SU-DHL-6 (cell line): ENCODE measurements around the gene PPP1R7.

Experiments used
- H2AFZ ChIP-seq: fragments of 200-600 bp; sonication (generic); 2 replicates; pipeline ENCODE4 v1.6.1; 2014; ENCODE audit warnings: low read depth, mild to moderate bottlenecking, moderate library complexity, mixed read lengths, antibody characterized with exemption, low read length; ENCODE audit not compliant: severe bottlenecking
- H3F3A ChIP-seq: fragments of 200-600 bp; shearing (Covaris generic); 2 replicates; pipeline ENCODE4 v1.6.0; 2016; ENCODE audit warnings: antibody characterized with exemption, mild to moderate bottlenecking; ENCODE audit not compliant: insufficient read depth
- H3K27ac ChIP-seq: fragments of 200-600 bp; sonication (generic); 2 replicates; pipeline ENCODE4 v1.5.1; 2016; ENCODE audit warnings: low read depth, mild to moderate bottlenecking, low read length, moderate library complexity, mixed read lengths
- H3K27me3 ChIP-seq: fragments of 200-600 bp; sonication (generic), shearing (Covaris generic); 2 replicates; pipeline ENCODE4 v1.6.0; 2014; ENCODE audit warnings: mild to moderate bottlenecking, low read length
- H3K36me3 ChIP-seq: fragments of 200-600 bp; sonication (generic); 2 replicates; pipeline ENCODE4 v1.6.1; 2014; ENCODE audit warnings: mild to moderate bottlenecking, low read length, mixed read lengths
- H3K4me2 ChIP-seq: fragments of 300-600, 200-600 bp; shearing (Covaris generic), sonication (generic); 2 replicates; pipeline ENCODE4 v1.6.0; 2014; ENCODE audit warnings: low read length, low read depth, mild to moderate bottlenecking; ENCODE audit not compliant: poor library complexity, severe bottlenecking
- H3K4me3 ChIP-seq: fragments of 200-600 bp; sonication (generic); 2 replicates; pipeline ENCODE4 v1.5.1; 2014; ENCODE audit warnings: antibody characterized with exemption, low read length, mild to moderate bottlenecking, mixed read lengths; ENCODE audit not compliant: insufficient read depth, poor library complexity, severe bottlenecking
- H3K79me2 ChIP-seq: fragments of 200-600 bp; sonication (generic); 2 replicates; pipeline ENCODE4 v1.6.1; 2014; ENCODE audit warnings: mild to moderate bottlenecking, low read length, moderate library complexity; ENCODE audit not compliant: insufficient read depth
- H3K9ac ChIP-seq: fragments of 200-600 bp; sonication (generic); 2 replicates; pipeline ENCODE4 v1.7.0; 2014; ENCODE audit warnings: mild to moderate bottlenecking, low read length
- H3K9me2 ChIP-seq: fragments of 200-600 bp; sonication (generic); replicated peaks from 2 replicates; pipeline ENCODE4 v1.6.1; 2014; ENCODE audit warnings: low read length; ENCODE audit not compliant: insufficient read depth
- H3K9me3 ChIP-seq: fragments of 200-600 bp; sonication (generic); 2 replicates; pipeline ENCODE4 v1.6.1; 2014; ENCODE audit warnings: low read length, mixed read lengths; ENCODE audit not compliant: insufficient read depth
- H4K20me1 ChIP-seq: fragments of 200-600 bp; sonication (generic); 2 replicates; pipeline ENCODE4 v1.6.1; 2014; ENCODE audit warnings: low read depth, mild to moderate bottlenecking, antibody characterized with exemption, low read length, moderate library complexity, mixed read lengths
- EZH2phosphoT487 ChIP-seq: fragments of 200-600 bp; sonication (generic), shearing (Covaris generic); conservative IDR thresholded peaks from 2 replicates; pipeline ENCODE4 v1.6.1; 2018; ENCODE audit warnings: mild to moderate bottlenecking, antibody characterized with exemption, low read length, moderate library complexity, mixed read lengths
- TF ChIP-seq, protein P1 (sequence below): fragments of 200-600 bp; sonication (generic); IDR thresholded peaks from one replicate; pipeline ENCODE4 v1.5.1; 2017; ENCODE audit warnings: antibody characterized with exemption, mild to moderate bottlenecking, low read length, moderate library complexity; ENCODE audit not compliant: insufficient read depth, poor library complexity, severe bottlenecking

PPP1R7 gene

DNA sequence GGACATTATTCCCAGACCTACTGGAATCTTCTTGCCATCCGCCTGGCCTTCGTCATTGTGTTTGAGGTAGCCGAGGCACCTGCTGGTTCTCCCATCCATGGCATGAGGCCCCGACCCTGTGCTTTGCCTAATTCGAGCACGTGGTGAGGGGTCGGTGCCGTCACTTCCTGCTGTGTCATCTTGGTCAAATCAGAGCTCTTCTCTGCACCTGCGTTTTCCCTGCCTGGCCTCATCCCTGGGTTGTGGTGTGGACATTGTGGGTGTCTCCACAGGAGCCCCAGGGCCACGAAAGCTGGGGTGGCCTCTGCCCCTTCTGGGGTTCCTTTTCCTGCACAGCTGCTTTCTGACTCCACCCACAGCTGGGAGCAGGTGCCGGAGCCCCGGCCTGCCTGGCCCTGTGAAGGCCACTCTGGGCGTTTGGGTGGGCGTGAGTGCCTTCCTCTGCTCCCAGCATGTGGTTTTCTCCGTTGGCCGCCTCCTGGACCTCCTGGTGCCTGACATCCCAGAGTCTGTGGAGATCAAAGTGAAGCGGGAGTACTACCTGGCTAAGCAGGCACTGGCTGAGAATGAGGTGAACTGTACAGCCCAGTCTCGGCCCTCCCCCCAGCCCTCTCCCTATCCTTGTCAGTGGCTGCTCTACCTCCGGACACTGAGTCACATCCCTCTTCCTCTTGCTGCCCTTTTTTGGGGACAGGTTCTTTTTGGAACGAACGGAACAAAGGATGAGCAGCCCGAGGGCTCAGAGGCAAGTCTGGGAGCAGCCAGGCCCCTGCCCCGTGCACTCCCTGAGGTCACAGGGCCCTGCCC, 73.1 kb downstream of the PPP1R7 start:
- Histone ChIP-seq H3K9ac (no peak overlapping the region), H3K9me2 (no peaks in the 10 kb centered on the region), H3K27me3 (no peaks in the 10 kb centered on the region), H3K4me2 (no peak overlapping the region), H3K36me3 (no peaks in the 10 kb centered on the region), H4K20me1 (no peaks in the 10 kb centered on the region), H3K9me3 (no peaks in the 10 kb centered on the region), H3K4me3 (no peak overlapping the region), H3K79me2 (no peaks in the 10 kb centered on the region), H3F3A (0 out of 2 replicates have a peak, but pooled peaks cover 3% of the 10 kb centered on the region), H3K27ac (no peak overlapping the region), H2AFZ (no peak overlapping the region)
- TF ChIP-seq, protein P1, sequence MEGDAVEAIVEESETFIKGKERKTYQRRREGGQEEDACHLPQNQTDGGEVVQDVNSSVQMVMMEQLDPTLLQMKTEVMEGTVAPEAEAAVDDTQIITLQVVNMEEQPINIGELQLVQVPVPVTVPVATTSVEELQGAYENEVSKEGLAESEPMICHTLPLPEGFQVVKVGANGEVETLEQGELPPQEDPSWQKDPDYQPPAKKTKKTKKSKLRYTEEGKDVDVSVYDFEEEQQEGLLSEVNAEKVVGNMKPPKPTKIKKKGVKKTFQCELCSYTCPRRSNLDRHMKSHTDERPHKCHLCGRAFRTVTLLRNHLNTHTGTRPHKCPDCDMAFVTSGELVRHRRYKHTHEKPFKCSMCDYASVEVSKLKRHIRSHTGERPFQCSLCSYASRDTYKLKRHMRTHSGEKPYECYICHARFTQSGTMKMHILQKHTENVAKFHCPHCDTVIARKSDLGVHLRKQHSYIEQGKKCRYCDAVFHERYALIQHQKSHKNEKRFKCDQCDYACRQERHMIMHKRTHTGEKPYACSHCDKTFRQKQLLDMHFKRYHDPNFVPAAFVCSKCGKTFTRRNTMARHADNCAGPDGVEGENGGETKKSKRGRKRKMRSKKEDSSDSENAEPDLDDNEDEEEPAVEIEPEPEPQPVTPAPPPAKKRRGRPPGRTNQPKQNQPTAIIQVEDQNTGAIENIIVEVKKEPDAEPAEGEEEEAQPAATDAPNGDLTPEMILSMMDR: no peak
- TF ChIP-seq EZH2phosphoT487: no peak

DNA sequence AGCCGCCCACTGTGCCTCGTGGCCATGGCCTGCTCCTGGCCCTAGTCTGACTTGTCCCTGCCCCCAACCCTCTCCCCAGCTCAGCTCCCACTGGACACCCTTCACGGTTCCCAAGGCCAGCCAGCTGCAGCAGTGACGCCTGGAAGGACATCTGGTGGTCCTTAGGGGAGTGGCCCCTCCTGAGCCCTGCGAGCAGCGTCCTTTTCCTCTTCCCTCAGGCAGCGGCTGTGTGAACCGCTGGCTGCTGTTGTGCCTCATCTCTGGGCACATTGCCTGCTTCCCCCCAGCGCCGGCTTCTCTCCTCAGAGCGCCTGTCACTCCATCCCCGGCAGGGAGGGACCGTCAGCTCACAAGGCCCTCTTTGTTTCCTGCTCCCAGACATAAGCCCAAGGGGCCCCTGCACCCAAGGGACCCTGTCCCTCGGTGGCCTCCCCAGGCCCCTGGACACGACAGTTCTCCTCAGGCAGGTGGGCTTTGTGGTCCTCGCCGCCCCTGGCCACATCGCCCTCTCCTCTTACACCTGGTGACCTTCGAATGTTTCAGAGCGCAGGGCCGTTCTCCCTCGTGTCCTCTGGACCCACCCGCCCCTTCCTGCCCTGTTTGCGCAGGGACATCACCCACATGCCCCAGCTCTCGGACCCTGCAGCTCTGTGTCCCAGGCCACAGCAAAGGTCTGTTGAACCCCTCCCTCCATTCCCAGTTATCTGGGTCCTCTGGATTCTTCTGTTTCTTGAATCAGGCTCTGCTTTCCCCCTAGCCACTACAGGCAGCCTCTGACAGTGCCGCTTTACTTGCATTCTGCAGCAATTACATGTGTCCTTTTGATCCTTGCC, 74.0 kb downstream of the PPP1R7 start:
- H3K9me3 ChIP-seq: no peaks in the 10 kb centered on the region
- TF ChIP-seq EZH2phosphoT487: no peak
- TF ChIP-seq, protein P1: no peak
- H3K4me3 ChIP-seq: no peak overlapping the region
- H3K9ac ChIP-seq: no peak overlapping the region
- H3F3A ChIP-seq: no peaks in the 10 kb centered on the region
- no peaks in the 10 kb centered on the region for H3K27me3 ChIP-seq
- H3K9me2 ChIP-seq: no peaks in the 10 kb centered on the region
- H3K79me2 ChIP-seq: no peaks in the 10 kb centered on the region
- no peaks in the 10 kb centered on the region for H3K36me3 ChIP-seq
- no peak overlapping the region for H3K4me2 ChIP-seq
- H3K27ac ChIP-seq: no peak overlapping the region
- H4K20me1 ChIP-seq: no peaks in the 10 kb centered on the region
- H2AFZ ChIP-seq: no peak overlapping the region

DNA sequence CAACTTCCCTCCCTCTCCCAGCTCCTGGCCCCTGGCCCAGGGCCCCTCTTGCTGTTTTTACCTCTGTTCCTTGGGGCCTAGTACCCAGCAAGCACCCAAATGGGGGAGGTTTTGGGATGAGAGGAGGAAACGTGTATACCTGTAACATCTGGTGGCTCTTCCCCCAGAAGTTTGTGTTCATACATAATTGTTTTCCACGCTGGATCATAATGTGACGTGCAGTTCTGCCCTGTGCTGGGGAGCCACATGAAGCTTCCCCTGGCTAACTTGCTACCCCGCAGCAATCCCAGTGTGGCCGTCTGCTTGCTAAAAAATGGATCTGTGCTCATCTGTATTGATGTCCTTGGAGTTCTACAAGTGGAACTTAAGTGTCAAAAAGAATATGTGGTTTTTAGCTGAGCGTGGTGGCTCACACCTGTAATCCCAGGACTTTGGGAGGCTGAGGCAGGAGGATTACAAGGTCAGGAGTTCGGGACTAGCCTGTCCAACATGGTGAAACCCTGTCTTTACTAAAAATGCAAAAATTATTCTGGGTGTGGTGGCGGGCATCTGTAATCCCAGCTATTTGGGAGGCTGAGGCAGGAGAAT, 74.7 kb downstream of the PPP1R7 start:
- no peaks in the 10 kb centered on the region for H3K36me3 ChIP-seq
- no peaks in the 10 kb centered on the region for H4K20me1 ChIP-seq
- no peaks in the 10 kb centered on the region for H3K27me3 ChIP-seq
- TF ChIP-seq, protein P1: no peak
- no peak for TF ChIP-seq EZH2phosphoT487
- no peaks in the 10 kb centered on the region for H3K9me2 ChIP-seq
- H3K9me3 ChIP-seq: no peaks in the 10 kb centered on the region
- H2AFZ ChIP-seq: no peak overlapping the region
- H3K79me2 ChIP-seq: no peaks in the 10 kb centered on the region
- H3F3A ChIP-seq: no peaks in the 10 kb centered on the region
- H3K4me3 ChIP-seq: no peak overlapping the region
- H3K27ac ChIP-seq: no peak overlapping the region
- no peak overlapping the region for H3K4me2 ChIP-seq
- H3K9ac ChIP-seq: no peak overlapping the region
